DND-41 (cell line): Measurements from ENCODE around the gene PIGS.

Source experiments
- CTCF ChIP-seq: IDR thresholded peaks from 2 replicates; pipeline ENCODE4 v1.5.1; 2012; ENCODE audit warnings: borderline replicate concordance, low read length, moderate library complexity, mild to moderate bottlenecking; ENCODE audit not compliant: poor library complexity, severe bottlenecking; ENCODE audit errors: extremely low read depth
- EZH2 ChIP-seq: IDR thresholded peaks from 3 replicates; pipeline ENCODE4 v1.6.1; 2012; ENCODE audit warnings: borderline replicate concordance, low read depth, mild to moderate bottlenecking, moderate library complexity, low read length, inconsistent platforms; ENCODE audit not compliant: severe bottlenecking

GRCh38 chr17:28553000-28553505 lies 18.3 kb downstream of the PIGS start:
- TF ChIP-seq EZH2 (no peak), CTCF (no peak)
